GM21447 (cell line): ENCODE data around the gene IFTAP.

Experiments used
- ATAC-seq: cut with Tn5 transposase; IDR thresholded peaks from one replicate; pipeline ENCODE4 v1.9.1; 2021; ENCODE audit not compliant: unreplicated experiment

The IFTAP gene

DNA sequence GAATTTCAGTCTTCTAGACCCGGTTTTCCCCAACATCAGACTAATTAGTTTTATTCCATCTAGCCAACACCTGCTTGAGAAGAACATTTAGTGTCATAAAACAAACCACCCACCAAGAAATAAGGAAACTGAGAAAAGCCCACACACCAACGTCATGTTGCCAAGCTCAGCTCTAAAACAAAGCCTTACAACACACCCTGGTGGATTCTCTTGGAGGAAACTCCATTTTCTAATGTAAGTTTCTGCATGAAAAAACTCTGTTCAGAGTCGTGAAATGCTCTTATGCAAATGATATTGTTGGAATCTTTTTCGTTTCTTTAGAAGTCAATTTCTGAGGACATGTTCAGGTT is 108.7 kb downstream of the IFTAP start:
- peak; percentile 58 for ATAC-seq
